ENCODE measurements around the gene TMEM222.
"Not testable (repeated sequence)": the region's sequence is repeated elsewhere in the genome, so short reads cannot be mapped to it uniquely, and the experiment has no call there.

The TMEM222 gene

GRCh38 chr1:27383661-27384060, 61.7 kb downstream of the TMEM222 start:
- no peak for DNase-seq (ENCODE audit: low spot score)
- TF ChIP-seq CTCF (IDR thresholded peaks at IDR 0.05; ENCODE audit: extremely low read depth, missing control alignments) = no peak

- not testable (repeated sequence) for DNase-seq (ENCODE audit: low spot score)
Observed at GRCh38 chr1:27384797-27385196, 62.8 kb downstream of the TMEM222 start.

Data from GM20000 (cell line).